Endothelial cell of umbilical vein (primary cell): Measurements from ENCODE around the gene PRDX5. TPM values are rescaled to one million over a fixed set of nuclear protein-coding genes. Genes with fewer than 3 reads are reported as not detected.

ENCODE experiments used
- BruUV-seq: library from RNA; stranded (reverse); fragments of 400-500 nt; replicated peaks from 2 replicates; lab custom pipeline; 2021; lab: Mats Ljungman, UMichigan
- CTCF ChIA-PET: fragments of 300-600, 350-600 bp; sonication (Branson Sonifier 250); formaldehyde crosslinking; loops from one replicate; lab custom pipeline; 2021; ENCODE audit warnings: antibody characterized with exemption, inconsistent platforms; lab: Charles Lee
- POLR2A ChIA-PET: fragments of 300-600, 350-600 bp; sonication (Branson Sonifier 250); formaldehyde crosslinking; loops from one replicate; lab custom pipeline; 2021; ENCODE audit warnings: antibody characterized with exemption, inconsistent platforms; lab: Charles Lee
- DNase-seq: peaks from one replicate; pipeline ENCODE4 v3.0.0-alpha.2; 2011; ENCODE audit warnings: low read depth, low spot score
- FAIRE-seq: peaks from 2 replicates; lab custom pipeline; 2011; peaks lifted over from hg19 to GRCh38; lab: Jason Lieb, UNC
- H2AFZ ChIP-seq: 2 replicates; pipeline ENCODE4 v1.6.0; 2012; ENCODE audit warnings: low read depth, low read length, control low read depth, inconsistent platforms
- H3K27ac ChIP-seq: 2 replicates; pipeline ENCODE4 v1.5.1; 2011; ENCODE audit warnings: low read depth, mild to moderate bottlenecking, control low read depth, low read length, moderate library complexity; ENCODE audit not compliant: insufficient read depth
- H3K27me3 ChIP-seq, 2 experiments: 2 replicates each; pipeline versions ENCODE4 v1.6.0 to v1.6.1; 2011; ENCODE audit warnings: low read length in 2 of 2, mixed read lengths in 1 of 2; ENCODE audit not compliant: control insufficient read depth in 2 of 2, insufficient read depth in 2 of 2
- H3K36me3 ChIP-seq, 2 experiments: 2 replicates in 1 of 2; 3 replicates in 1 of 2; pipeline ENCODE4 v1.5.1; 2011; ENCODE audit warnings: low read length in 2 of 2, mild to moderate bottlenecking in 1 of 2, moderate library complexity in 1 of 2; ENCODE audit not compliant: control insufficient read depth in 2 of 2, insufficient read depth in 2 of 2; ENCODE audit errors: extremely low read depth in 1 of 2
- H3K4me1 ChIP-seq: 3 replicates; pipeline ENCODE4 v1.5.1; 2011; ENCODE audit warnings: mild to moderate bottlenecking, low read length; ENCODE audit not compliant: control insufficient read depth, insufficient read depth; ENCODE audit errors: extremely low read depth
- H3K4me2 ChIP-seq: 2 replicates; pipeline ENCODE4 v1.6.1; 2011; ENCODE audit warnings: low read length, control low read depth, mixed read lengths; ENCODE audit not compliant: insufficient read depth
- H3K4me3 ChIP-seq, 3 experiments: fragments of 200-600 bp in 1 of 3; sonication (generic), shearing (Covaris generic) in 1 of 3; replicated peaks in 1 of 3; 2 replicates each; pipeline ENCODE4 v1.5.1; 2011 to 2016; ENCODE audit warnings: control low read depth in 3 of 3, low read length in 3 of 3, mild to moderate bottlenecking in 2 of 3, inconsistent platforms in 1 of 3, low read depth in 1 of 3, moderate library complexity in 1 of 3; ENCODE audit not compliant: insufficient read depth in 1 of 3
- H3K79me2 ChIP-seq: 2 replicates; pipeline ENCODE4 v1.6.0; 2012; ENCODE audit warnings: low read length, inconsistent platforms; ENCODE audit not compliant: control insufficient read depth, insufficient read depth
- H3K9ac ChIP-seq: replicated peaks from 2 replicates; pipeline ENCODE3; 2011; ENCODE audit warnings: low read length, control low read depth; ENCODE audit not compliant: insufficient read depth; ENCODE audit errors: extremely low read depth
- H3K9me1 ChIP-seq: replicated peaks from 3 replicates; pipeline ENCODE4 v1.6.0; 2011; ENCODE audit warnings: mild to moderate bottlenecking, low read length; ENCODE audit not compliant: control insufficient read depth, insufficient read depth; ENCODE audit errors: extremely low read depth
- H3K9me3 ChIP-seq: replicated peaks from 2 replicates; pipeline ENCODE4 v1.5.1; 2012; ENCODE audit warnings: low read length, inconsistent platforms; ENCODE audit not compliant: control insufficient read depth, insufficient read depth
- H4K20me1 ChIP-seq: replicated peaks from 2 replicates; pipeline ENCODE3; 2011; ENCODE audit warnings: mild to moderate bottlenecking, low read length; ENCODE audit not compliant: control insufficient read depth, insufficient read depth; ENCODE audit errors: extremely low read depth
- EZH2 ChIP-seq: IDR thresholded peaks from 2 replicates; pipeline ENCODE4 v1.6.1; 2012; ENCODE audit warnings: borderline replicate concordance, low read depth, mild to moderate bottlenecking, moderate library complexity, low read length, inconsistent platforms; ENCODE audit not compliant: severe bottlenecking
- FOS ChIP-seq: IDR thresholded peaks from 2 replicates; pipeline ENCODE4 v1.6.1; 2011; ENCODE audit warnings: mild to moderate bottlenecking, low read length, moderate library complexity, borderline replicate concordance; ENCODE audit not compliant: insufficient read depth
- GATA2 ChIP-seq: IDR thresholded peaks from 2 replicates; pipeline ENCODE4 v1.7.0; 2011; ENCODE audit warnings: low read depth, mild to moderate bottlenecking, moderate library complexity, mixed read lengths, low read length; ENCODE audit not compliant: insufficient read length, insufficient read depth
- JUN ChIP-seq: IDR thresholded peaks from 2 replicates; pipeline ENCODE4 v1.6.1; 2011; ENCODE audit warnings: borderline replicate concordance, low read depth; ENCODE audit not compliant: insufficient read length, insufficient read depth
- MYC ChIP-seq: IDR thresholded peaks from one replicate; pipeline ENCODE4 v1.6.1; 2011; ENCODE audit warnings: mild to moderate bottlenecking, low read depth, low read length
- POLR2A ChIP-seq: IDR thresholded peaks from 2 replicates; pipeline ENCODE4 v1.6.1; 2012; ENCODE audit warnings: low read depth, mild to moderate bottlenecking, control low read depth, low read length
- POLR2AphosphoS5 ChIP-seq: IDR thresholded peaks from 2 replicates; pipeline ENCODE4 v1.6.1; 2012; ENCODE audit warnings: low read depth, mild to moderate bottlenecking, control low read depth, low read length, moderate library complexity; ENCODE audit not compliant: insufficient read depth
- dilution Hi-C: fragments of 300-500 bp; cut with MboI; formaldehyde crosslinking; loops from one replicate; pipeline ENCODE4 v1.15.0; 2019; ENCODE audit warnings: low sequenced_read_pairs; ENCODE audit not compliant: extremely low pct_ligation_motif_present
- intact Hi-C: fragments of 100-400 bp; cut with micrococcal nuclease; formaldehyde crosslinking; loops from one replicate; pipeline ENCODE4 v1.10.0; 2022
- polyA plus RNA-seq, 4 experiments: library from polyadenylated mRNA; depleted of rRNA in 3 of 4; stranded (reverse) in 3 of 4; unstranded in 1 of 4; fragments of >200 nt; gene quantifications; 2 replicates each; pipeline versions ENCODE4 v1.2.1 to v1.2.3, GENCODE V29; 2011 to 2012; ENCODE audit warnings: missing spikeins in 1 of 4
- total RNA-seq: library from RNA; stranded (reverse); gene quantifications from 2 replicates; pipeline ENCODE4 v1.2.3, GENCODE V29; 2021
- TF ChIP-seq, protein P1 (sequence below): IDR thresholded peaks from 2 replicates; pipeline ENCODE4 v1.6.1; 2011; ENCODE audit not compliant: insufficient read depth, insufficient read length
- TF ChIP-seq, protein P2 (sequence below), 2 donors: IDR thresholded peaks; 1 replicate in 1 of 2; 2 replicates in 1 of 2; pipeline ENCODE4 v1.5.1; 2011; ENCODE audit warnings: low read length in 2 of 2, mild to moderate bottlenecking in 2 of 2, moderate library complexity in 2 of 2, control low read depth in 1 of 2, inconsistent platforms in 1 of 2, low read depth in 1 of 2; ENCODE audit not compliant: insufficient read depth in 1 of 2; ENCODE audit errors: extremely low read depth in 1 of 2

PRDX5 gene
- total and polyA plus RNA-seq, 2 donors (not counting 3 experiments of a cell fraction or from before 2014, with no cell fraction given) = 199 to 709 TPM

- peaks cover 2 to 16% of the 10 kb centered on the region in 2 experiments for H3K36me3 ChIP-seq
- H3K27me3 ChIP-seq = no peaks in the 10 kb centered on the region
- no peak overlapping the region for H3K4me2 ChIP-seq
- H3K9me3 ChIP-seq = no peaks in the 10 kb centered on the region
- FAIRE-seq = no peak
- CTCF ChIA-PET = interaction anchor here (1.3 to 4.4 kb wide), 2 partner anchors 26 to 80 kb away, joined by 3 to 20 read pairs; partner anchors contain the start of gene CATSPERZ
- no peaks in the 10 kb centered on the region for H4K20me1 ChIP-seq
- dilution Hi-C loops (no loop called here), intact Hi-C loops (no loop called here)
- TF ChIP-seq POLR2AphosphoS5 (no peak), POLR2A (no peak)
- TF ChIP-seq, protein P1, sequence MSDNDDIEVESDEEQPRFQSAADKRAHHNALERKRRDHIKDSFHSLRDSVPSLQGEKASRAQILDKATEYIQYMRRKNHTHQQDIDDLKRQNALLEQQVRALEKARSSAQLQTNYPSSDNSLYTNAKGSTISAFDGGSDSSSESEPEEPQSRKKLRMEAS = no peak
- no peak overlapping the region for H3K4me3 ChIP-seq
- H3K9ac ChIP-seq = no peak overlapping the region
- H2AFZ ChIP-seq = no peak overlapping the region
- no TSS peak for BruUV-seq
- H3K79me2 ChIP-seq = no peaks in the 10 kb centered on the region
- POLR2A ChIA-PET = no interaction called here
- H3K9me1 ChIP-seq = no peaks in the 10 kb centered on the region
- H3K27ac ChIP-seq = no peak overlapping the region
- peaks cover 4% of the 10 kb centered on the region for H3K4me1 ChIP-seq
- DNase-seq = no peak
Observed at GRCh38 chr11:64275031-64275800, 42.7 kb upstream of the PRDX5 start.

DNA sequence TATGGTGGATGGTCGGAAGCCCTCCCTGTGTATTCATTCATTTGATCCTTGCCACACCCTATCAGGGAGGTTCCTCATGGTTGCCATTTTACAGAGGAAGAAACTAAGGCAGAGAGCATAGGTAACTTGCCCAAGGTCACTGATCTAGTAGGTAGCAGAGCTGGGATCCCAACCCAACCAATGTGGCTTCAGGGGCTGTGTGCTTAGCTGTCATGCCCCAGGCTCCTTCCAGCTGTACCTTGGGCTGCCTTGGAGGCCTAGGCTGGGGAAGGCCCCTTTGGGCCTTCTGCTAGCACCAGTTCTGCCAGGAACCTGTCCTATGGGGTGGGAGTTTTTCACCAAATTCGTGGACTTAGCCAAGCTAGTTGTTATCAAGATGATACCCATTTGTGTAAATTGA, 42.1 kb upstream of the PRDX5 start:
- no peak for FAIRE-seq
- Histone ChIP-seq H3K79me2 (no peaks in the 10 kb centered on the region), H3K36me3 (peaks cover 2 to 16% of the 10 kb centered on the region in 2 experiments), H4K20me1 (no peaks in the 10 kb centered on the region), H3K27me3 (no peaks in the 10 kb centered on the region), H3K9ac (no peak overlapping the region), H3K9me3 (no peaks in the 10 kb centered on the region), H3K4me1 (peaks cover 4% of the 10 kb centered on the region), H2AFZ (no peak overlapping the region), H3K27ac (no peak overlapping the region), H3K9me1 (no peaks in the 10 kb centered on the region), H3K4me3 (no peak overlapping the region), H3K4me2 (no peak overlapping the region)
- CTCF ChIA-PET = interaction anchor here (1.3 to 4.4 kb wide), 2 partner anchors 25 to 79 kb away, joined by 3 to 20 read pairs; partner anchors contain the start of gene CATSPERZ
- POLR2A ChIA-PET = no interaction called here
- dilution Hi-C loops = no loop called here
- intact Hi-C loops = no loop called here
- no peak for DNase-seq
- BruUV-seq = no TSS peak
- no peak for TF ChIP-seq POLR2A
- no peak for TF ChIP-seq POLR2AphosphoS5
- TF ChIP-seq EZH2 = no peak
- no peak for TF ChIP-seq FOS
- no peak for TF ChIP-seq MYC
- TF ChIP-seq, protein P1 = no peak
- no peak for TF ChIP-seq GATA2
- TF ChIP-seq, protein P2, sequence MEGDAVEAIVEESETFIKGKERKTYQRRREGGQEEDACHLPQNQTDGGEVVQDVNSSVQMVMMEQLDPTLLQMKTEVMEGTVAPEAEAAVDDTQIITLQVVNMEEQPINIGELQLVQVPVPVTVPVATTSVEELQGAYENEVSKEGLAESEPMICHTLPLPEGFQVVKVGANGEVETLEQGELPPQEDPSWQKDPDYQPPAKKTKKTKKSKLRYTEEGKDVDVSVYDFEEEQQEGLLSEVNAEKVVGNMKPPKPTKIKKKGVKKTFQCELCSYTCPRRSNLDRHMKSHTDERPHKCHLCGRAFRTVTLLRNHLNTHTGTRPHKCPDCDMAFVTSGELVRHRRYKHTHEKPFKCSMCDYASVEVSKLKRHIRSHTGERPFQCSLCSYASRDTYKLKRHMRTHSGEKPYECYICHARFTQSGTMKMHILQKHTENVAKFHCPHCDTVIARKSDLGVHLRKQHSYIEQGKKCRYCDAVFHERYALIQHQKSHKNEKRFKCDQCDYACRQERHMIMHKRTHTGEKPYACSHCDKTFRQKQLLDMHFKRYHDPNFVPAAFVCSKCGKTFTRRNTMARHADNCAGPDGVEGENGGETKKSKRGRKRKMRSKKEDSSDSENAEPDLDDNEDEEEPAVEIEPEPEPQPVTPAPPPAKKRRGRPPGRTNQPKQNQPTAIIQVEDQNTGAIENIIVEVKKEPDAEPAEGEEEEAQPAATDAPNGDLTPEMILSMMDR (IDR thresholded peaks at IDR 0.05; ENCODE audit: extremely low read depth in 1 of 2, insufficient read depth in 1 of 2, low read depth in 1 of 2, low read length in 2 of 2) = no peak
- TF ChIP-seq JUN = no peak
